ENCODE results near the gene HUS1B.
"Not testable (repeated sequence)": the region's sequence is repeated elsewhere in the genome, so short reads cannot be mapped to it uniquely, and the experiment has no call there.

Gene HUS1B

DNA sequence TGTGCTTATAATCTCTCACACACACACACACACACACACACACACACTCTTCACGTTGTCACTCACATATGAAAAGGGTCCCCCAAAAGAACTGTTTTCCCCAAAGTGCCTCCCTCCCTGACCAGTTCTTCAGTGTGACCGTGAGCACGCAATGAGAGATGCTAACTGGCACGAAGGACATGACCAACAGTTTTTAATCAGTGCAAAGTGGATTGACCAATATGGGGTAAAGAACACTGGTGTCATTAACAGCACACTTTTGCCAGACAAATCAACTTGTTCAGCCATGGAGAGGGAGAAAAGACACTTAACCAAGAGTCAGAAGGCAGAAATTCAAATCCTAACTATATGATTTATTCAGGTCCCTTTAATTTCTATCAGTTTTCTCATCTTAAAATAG, 21.0 kb upstream of the HUS1B start:
- DNase-seq = no peak

- no peak for DNase-seq
These were observed 18.1 kb upstream of the HUS1B start for GRCh38 chr6:674956-675355.

GRCh38 chr6:674406-674805, 17.5 kb upstream of the HUS1B start:
- DNase-seq = no peak

DNA sequence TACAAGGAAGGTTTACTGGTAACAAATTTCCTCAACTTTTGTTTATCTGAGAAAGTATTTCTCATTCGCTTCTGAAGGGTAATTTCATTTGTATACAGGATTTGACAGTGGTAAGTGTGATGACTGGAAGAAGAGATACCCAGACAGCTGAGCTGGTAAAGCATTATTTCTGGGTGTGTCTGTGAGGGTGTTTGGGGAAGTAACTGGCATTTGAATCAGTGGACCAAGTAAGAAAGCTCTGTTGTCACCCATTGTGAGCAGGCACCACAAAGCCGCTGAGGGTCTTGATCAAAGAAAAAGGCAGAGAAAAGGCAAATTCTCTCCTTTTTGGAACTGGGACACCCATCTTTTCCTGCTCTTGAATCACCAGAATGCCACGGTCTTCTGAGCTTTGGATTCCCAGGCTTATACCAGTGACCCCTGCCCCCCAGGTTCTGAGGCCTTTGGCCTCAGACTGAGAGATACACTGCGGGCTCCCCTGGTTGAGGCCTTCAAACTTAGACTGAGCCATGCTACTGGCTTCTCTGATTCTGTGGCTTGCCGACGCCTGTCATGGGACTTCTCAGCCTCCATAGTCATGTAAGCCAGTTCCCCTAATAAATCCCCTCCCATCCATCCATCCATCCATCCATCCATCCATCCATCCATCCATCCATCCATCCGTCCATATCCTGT, 10.5 kb upstream of the HUS1B start:
- no peak for DNase-seq

- no peak for DNase-seq
These were observed 8.7 kb upstream of the HUS1B start for GRCh38 chr6:665403-666267.

DNA sequence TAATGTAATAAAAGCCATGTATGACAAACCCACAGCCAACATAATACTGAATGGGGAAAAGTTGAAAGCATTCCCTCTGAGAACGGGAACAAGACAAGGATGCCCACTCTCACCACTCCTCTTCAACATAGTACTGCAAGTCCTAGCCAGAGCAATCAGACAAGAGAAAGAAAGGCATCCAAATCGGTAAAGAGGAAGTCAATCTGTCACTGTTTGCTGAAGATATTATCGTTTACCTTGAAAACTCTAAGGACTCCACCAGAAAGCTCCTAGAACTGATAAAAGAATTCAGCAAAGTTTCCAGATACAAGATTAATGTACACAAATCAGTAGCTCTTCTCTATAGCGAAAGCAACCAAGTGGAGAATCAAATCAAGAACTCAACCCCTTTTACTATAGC, 6.9 kb upstream of the HUS1B start:
- DNase-seq = not testable (repeated sequence)

DNA sequence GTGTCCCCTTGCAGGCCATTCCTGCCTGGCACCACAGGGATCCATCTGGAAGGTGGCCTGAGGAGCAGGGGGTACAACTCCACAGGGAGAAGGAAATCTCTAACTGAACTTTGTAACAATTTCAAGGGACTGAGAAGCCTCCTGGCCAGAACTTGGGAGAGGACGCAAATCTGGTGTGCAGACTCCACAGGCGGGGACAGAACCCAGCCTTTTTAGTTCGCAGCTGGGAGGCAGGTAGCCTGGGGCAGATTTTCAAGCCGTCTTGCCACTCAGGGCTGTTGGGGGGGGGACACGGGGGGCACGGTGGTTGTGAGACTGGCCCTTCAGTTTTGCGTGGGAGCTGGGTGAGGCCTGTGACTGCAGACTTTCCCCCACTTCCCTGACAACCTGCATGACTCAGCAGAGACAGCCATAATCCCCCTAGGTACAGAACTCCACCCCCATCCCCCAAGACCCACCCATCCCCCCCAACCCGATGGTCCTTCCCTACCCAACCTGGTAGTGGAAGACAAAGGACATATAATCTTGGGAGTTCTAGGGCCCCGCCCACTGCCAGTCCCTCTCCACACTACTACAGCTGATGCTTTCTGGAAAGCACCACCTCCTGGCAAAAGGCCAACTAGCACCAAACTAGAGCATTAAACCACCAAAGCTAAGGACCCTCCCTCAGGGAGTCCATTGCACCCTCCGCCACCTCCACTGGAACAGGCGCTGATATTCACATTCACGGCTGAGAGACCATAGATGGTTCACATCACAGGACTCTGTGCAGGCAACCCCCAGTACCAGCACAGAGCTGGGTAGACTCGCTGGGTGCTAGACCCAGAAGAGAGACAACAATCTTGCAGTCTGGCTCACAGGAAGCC, 3.0 kb upstream of the HUS1B start:
- no peak for DNase-seq

GRCh38 chr6:658244-658643, 1.3 kb upstream of the HUS1B start:
- no peak for DNase-seq

DNA sequence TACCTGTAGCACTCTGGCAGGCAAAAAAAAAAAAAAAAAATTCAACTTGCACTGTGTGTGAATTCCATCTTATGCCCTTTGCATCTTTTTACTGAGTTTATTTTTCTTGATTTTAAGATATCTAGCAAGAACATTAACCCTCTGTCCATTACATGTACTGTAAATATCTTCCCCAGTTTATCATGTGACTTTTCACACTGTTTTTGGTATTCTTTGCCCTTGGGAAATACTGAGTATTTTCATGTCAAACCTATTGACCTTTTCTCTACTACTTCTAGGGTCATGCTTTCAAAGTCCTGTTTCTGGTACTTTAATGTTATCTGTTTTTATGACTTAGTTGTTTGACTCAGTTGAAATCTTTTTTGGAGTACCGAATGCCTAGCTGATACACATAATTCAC, 843 bp upstream of the HUS1B start:
- DNase-seq = no peak

DNA sequence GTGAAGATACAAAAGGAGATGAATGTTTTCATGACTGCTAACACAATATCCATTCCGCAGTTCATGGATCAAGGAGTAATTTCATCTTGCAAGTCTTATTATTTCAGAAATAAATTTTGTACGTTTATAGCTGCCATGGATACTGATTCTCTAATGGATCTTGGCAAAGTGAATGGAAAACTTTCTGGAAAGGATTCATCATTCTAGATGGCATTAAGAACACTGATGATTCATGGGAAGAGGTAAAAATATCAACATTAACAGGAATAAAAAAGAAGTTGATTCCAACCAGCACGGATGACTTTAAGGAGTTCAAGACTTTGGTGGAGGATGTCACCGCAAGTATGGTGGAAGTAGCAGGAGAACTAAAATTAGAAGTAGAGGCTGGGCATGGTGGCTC, 2.8 kb downstream of the HUS1B start:
- no peak for DNase-seq

GRCh38 chr6:652865-653264, 4.0 kb downstream of the HUS1B start:
- DNase-seq = peak; percentile 27

- DNase-seq = no peak
These were observed 6.8 kb downstream of the HUS1B start for GRCh38 chr6:650098-650497.

DNA sequence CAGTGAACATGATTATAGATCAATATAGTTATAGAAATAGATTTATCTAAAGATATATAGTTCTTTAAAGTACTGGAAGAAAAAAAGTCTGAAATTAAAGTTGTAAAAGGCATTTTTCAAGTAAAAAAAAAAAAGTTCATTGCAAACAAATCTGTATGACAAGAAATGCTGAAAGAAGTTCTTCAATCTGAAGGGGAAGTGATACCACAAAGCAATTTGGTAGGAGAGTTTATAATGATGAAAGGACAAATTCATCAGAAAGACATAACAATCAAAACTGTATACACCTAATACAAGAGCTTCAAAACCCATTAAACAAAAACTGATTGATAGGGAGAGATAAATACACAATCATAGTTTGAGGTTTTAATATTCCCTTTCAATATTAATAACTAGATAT, 14.1 kb downstream of the HUS1B start:
- no peak for DNase-seq

- no peak for DNase-seq
These were observed 15.5 kb downstream of the HUS1B start for GRCh38 chr6:641225-641985.

DNA sequence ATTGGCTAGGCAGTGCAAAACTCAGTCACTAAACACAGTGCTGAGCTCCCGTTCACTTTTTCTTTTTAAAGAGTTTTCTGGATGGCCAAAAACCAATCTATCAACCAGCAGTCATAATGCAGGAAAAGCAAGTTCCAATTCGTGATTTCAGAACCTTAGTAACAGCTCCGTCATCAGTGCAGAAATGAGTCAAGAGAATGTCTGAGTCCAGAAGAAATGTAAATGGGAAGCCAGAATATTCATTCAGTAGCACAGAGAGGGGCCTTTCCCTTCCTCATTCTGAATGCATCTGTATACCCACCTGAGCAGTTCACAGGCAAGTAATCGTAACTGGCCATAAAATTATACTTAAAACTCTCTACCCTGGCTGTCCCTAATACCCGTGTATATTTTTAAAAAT, 20.4 kb downstream of the HUS1B start:
- DNase-seq = peak; percentile 80

DNA sequence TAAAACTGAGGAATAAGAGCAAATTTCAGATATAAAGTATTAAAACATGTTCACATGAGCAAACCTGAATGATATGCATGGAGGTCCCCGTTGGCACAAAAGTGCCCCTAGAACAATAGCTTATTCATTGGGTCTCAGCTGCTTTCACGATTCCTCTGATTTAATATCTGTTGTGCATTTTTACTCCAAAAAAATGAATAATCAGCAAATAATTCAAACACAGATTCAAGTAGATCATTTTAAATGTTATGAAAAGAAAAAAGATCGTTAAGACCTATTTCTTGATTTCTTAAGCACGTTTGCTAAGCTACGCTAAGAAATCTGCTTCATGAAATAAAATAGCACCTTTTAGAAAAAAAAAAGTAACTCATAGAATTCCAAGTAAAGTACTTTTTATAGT, 21.7 kb downstream of the HUS1B start:
- no peak for DNase-seq

- DNase-seq = no peak
These were observed 23.3 kb downstream of the HUS1B start for GRCh38 chr6:633611-634010.

DNA sequence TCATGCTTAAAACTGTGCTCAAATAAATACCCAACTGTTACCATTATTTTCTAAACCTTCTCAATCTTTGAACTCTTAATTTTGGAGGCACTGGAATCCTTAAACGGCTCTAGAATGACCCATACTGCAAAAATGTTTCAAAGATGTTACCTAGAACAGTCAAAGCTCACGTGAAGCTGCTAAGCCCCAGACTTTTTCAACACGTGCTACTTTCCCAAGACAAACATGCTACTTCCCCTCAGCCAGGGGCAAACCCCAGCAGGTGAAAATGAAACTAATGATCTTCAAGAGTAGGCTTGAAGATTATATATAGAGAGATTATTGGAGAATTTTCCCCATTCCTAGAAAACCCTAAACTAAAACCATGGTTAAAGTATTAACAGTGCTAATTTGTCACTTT, 28.1 kb downstream of the HUS1B start:
- no peak for DNase-seq

GRCh38 chr6:626236-626635, 30.7 kb downstream of the HUS1B start:
- DNase-seq = no peak

DNA sequence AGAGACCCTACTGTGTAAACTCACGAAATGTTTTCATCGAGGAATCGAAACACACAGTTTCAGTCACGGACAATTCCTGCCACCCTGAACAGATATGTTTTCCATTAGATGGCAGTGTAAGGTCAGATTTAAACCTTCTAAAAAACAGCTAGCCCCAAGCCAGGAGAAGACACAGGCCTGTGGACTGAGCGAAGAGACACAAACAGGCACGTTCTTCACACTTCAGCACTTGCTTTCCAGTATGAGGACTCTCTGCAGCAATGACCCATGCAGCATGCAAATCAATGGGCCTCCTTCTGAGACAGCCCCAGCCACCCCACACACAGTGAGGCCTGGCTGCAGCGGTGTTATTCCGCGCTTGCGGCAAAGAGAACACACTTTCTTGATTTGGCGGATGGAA, 31.9 kb downstream of the HUS1B start:
- no peak for DNase-seq

GRCh38 chr6:622462-622861, 34.4 kb downstream of the HUS1B start:
- DNase-seq = no peak

GRCh38 chr6:621931-622330, 35.0 kb downstream of the HUS1B start:
- no peak for DNase-seq

DNA sequence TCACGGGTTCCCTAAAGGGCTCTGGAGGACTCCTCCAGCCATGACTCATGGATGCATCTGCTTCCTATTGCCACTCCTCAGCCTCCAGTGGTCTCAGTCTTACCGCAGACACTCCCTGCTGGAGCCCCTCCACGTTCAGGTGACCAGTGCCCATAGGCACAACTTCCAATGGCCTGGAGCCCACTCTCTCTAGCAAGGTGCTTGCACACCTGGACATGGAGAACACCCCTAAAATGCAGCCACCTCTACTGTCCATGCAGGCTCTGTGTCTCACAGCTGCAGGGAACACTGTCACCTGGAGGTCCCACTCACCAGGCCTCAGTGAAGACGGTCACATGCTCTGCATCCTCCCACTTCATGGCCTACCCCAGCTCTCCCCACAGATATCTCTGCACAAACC, 36.0 kb downstream of the HUS1B start:
- no peak for DNase-seq

All from activated CD4-positive, alpha-beta T cell treated with anti-CD3 and anti-CD28 coated beads, Interleukin-2, Interleukin-6, amounts not matched to agents 100 ng/mL and 50 ng/mL, durations not matched to agents 16 hours and 8 hours (primary cell).